Fibroblast of lung (primary cell): ENCODE measurements around the gene ERI3. TPM values are rescaled to one million over a fixed set of nuclear protein-coding genes. Genes with fewer than 3 reads are reported as not detected.

Experiments
- DNase-seq, 2 donors: peaks; one replicate each; pipeline versions ENCODE4 v3.0.0 to v3.0.0-alpha.2; 2010; ENCODE audit warnings: low read depth in 2 of 2
- H2AFZ ChIP-seq: 2 replicates; pipeline ENCODE4 v1.5.1; 2012; ENCODE audit warnings: low read length, control low read depth, inconsistent platforms
- H3K27ac ChIP-seq: 2 replicates; pipeline ENCODE4 v1.5.1; 2011; ENCODE audit warnings: low read length, control low read depth; ENCODE audit not compliant: insufficient read depth
- H3K27me3 ChIP-seq: 2 replicates; pipeline ENCODE4 v1.5.1; 2011; ENCODE audit warnings: mild to moderate bottlenecking, low read length; ENCODE audit not compliant: control insufficient read depth, insufficient read depth
- H3K36me3 ChIP-seq: 2 replicates; pipeline ENCODE4 v1.5.1; 2011; ENCODE audit warnings: low read length; ENCODE audit not compliant: control insufficient read depth, insufficient read depth
- H3K4me1 ChIP-seq: 2 replicates; pipeline ENCODE4 v1.5.1; 2011; ENCODE audit warnings: low read length; ENCODE audit not compliant: control insufficient read depth, insufficient read depth; ENCODE audit errors: extremely low read depth
- H3K4me2 ChIP-seq: 2 replicates; pipeline ENCODE4 v1.5.1; 2011; ENCODE audit warnings: low read length, control low read depth; ENCODE audit not compliant: insufficient read depth; ENCODE audit errors: extremely low read depth
- H3K4me3 ChIP-seq, 4 experiments: fragments of 200-600 bp in 1 of 4; sonication (generic) in 1 of 4; replicated peaks in 1 of 4; 2 replicates each; pipeline ENCODE4 v1.5.1; 2011 to 2016; ENCODE audit warnings: low read length in 4 of 4, low read depth in 3 of 4, mild to moderate bottlenecking in 3 of 4, control low read depth in 2 of 4, inconsistent platforms in 1 of 4, mixed read lengths in 1 of 4; ENCODE audit not compliant: insufficient read depth in 1 of 4; ENCODE audit errors: control extremely low read depth in 1 of 4
- H3K79me2 ChIP-seq: 2 replicates; pipeline ENCODE4 v1.5.1; 2012; ENCODE audit warnings: mild to moderate bottlenecking, low read length, inconsistent platforms; ENCODE audit not compliant: control insufficient read depth, insufficient read depth
- H3K9ac ChIP-seq: 2 replicates; pipeline ENCODE4 v1.5.1; 2011; ENCODE audit warnings: mild to moderate bottlenecking, low read length, control low read depth; ENCODE audit not compliant: insufficient read depth
- H3K9me3 ChIP-seq: 2 replicates; pipeline ENCODE4 v1.5.1; 2012; ENCODE audit warnings: low read depth, low read length; ENCODE audit not compliant: control insufficient read depth, insufficient read depth
- H4K20me1 ChIP-seq: 2 replicates; pipeline ENCODE4 v1.5.1; 2011; ENCODE audit warnings: low read length; ENCODE audit not compliant: control insufficient read depth, insufficient read depth; ENCODE audit errors: extremely low read depth
- EZH2 ChIP-seq: IDR thresholded peaks from 2 replicates; pipeline ENCODE4 v1.5.1; 2012; ENCODE audit warnings: low read length, control low read depth, mild to moderate bottlenecking; ENCODE audit errors: missing control alignments
- polyA plus RNA-seq, 2 donors: library from polyadenylated mRNA; depleted of rRNA in 1 of 2; stranded (reverse) in 1 of 2; unstranded in 1 of 2; fragments of >200 nt; gene quantifications; 2 replicates each; pipeline ENCODE4 v1.2.1, GENCODE V29; 2011 to 2012; ENCODE audit warnings: missing spikeins in 1 of 2
- total RNA-seq: library from RNA; depleted of rRNA; stranded (reverse); fragments of >200 nt; gene quantifications from 2 replicates; pipeline ENCODE4 v1.2.1, GENCODE V29; 2014
- TF ChIP-seq, protein P1 (sequence below), 2 donors: IDR thresholded peaks in 1 of 2; conservative IDR thresholded peaks in 1 of 2; 1 replicate in 1 of 2; 2 replicates in 1 of 2; pipeline ENCODE4 v1.5.1; 2011 to 2012; ENCODE audit warnings: low read length in 2 of 2, control low read depth in 1 of 2, inconsistent platforms in 1 of 2, low read depth in 1 of 2, mild to moderate bottlenecking in 1 of 2

The ERI3 gene
- total and polyA plus RNA-seq, 2 donors (not counting 1 experiment from before 2014, with no cell fraction given): 43.4 to 44.9 TPM

DNA sequence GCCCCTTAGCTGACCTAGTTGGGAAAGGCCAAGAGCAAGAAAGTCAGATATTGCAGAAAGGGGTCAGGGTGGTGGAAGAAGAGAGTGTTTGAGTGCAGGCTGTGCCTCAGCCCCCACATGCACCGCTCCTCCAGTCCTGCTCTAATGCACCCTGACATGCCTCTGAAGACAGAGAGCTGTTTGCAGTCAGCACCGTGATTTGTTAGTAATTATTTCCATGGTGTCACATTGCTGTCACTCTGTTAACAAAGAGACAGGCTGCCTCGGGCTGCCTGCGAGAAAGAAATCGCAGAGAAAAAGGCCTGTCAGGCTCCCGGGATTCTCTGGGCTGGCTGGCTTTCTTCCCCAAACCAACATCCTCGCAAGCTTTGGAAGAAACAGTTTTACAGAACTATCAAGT, 58.3 kb downstream of the ERI3 start:
- H3K27me3 ChIP-seq: no peaks in the 10 kb centered on the region
- no peak overlapping the region for H3K4me3 ChIP-seq
- H2AFZ ChIP-seq: no peak overlapping the region
- no peak for DNase-seq
- TF ChIP-seq, protein P1, sequence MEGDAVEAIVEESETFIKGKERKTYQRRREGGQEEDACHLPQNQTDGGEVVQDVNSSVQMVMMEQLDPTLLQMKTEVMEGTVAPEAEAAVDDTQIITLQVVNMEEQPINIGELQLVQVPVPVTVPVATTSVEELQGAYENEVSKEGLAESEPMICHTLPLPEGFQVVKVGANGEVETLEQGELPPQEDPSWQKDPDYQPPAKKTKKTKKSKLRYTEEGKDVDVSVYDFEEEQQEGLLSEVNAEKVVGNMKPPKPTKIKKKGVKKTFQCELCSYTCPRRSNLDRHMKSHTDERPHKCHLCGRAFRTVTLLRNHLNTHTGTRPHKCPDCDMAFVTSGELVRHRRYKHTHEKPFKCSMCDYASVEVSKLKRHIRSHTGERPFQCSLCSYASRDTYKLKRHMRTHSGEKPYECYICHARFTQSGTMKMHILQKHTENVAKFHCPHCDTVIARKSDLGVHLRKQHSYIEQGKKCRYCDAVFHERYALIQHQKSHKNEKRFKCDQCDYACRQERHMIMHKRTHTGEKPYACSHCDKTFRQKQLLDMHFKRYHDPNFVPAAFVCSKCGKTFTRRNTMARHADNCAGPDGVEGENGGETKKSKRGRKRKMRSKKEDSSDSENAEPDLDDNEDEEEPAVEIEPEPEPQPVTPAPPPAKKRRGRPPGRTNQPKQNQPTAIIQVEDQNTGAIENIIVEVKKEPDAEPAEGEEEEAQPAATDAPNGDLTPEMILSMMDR (conservative IDR thresholded peaks at IDR 0.05 in 1 of 2, IDR thresholded peaks at IDR 0.05 in 1 of 2; ENCODE audit: low read depth in 1 of 2, low read length in 2 of 2): no peak
- TF ChIP-seq EZH2: no peak
- H3K4me1 ChIP-seq: peaks cover 5% of the 10 kb centered on the region
- H3K4me2 ChIP-seq: no peak overlapping the region
- peaks cover 6% of the 10 kb centered on the region for H3K36me3 ChIP-seq
- H4K20me1 ChIP-seq: no peaks in the 10 kb centered on the region
- no peaks in the 10 kb centered on the region for H3K79me2 ChIP-seq
- no peak overlapping the region for H3K9ac ChIP-seq
- H3K9me3 ChIP-seq: no peaks in the 10 kb centered on the region
- no peak overlapping the region for H3K27ac ChIP-seq

DNA sequence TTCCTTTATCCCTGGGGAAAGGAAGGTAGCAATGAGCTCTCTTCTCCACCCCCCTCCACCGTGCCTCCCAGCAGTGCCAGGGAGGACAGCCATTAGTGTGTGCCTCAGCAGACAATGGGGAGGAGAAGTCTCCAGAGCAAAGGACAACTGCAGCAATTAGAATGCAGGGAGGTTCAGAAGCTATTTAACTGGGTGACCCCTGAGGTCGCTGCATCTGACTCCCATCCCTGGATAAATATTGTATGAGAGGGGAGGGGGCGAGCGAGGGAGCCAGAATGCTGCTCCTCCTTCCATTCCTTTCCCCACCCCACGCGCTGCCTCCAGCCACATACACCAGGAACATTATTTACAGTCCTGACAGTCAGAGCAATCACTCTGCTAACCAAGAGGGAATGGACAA, 59.0 kb downstream of the ERI3 start:
- Histone ChIP-seq H3K27ac (no peak overlapping the region), H3K27me3 (no peaks in the 10 kb centered on the region), H3K4me1 (peaks cover 5% of the 10 kb centered on the region), H3K79me2 (no peaks in the 10 kb centered on the region), H3K4me2 (no peak overlapping the region), H3K9me3 (no peaks in the 10 kb centered on the region), H3K36me3 (peaks cover 6% of the 10 kb centered on the region), H3K4me3 (no peak overlapping the region), H4K20me1 (no peaks in the 10 kb centered on the region), H3K9ac (no peak overlapping the region), H2AFZ (no peak overlapping the region)
- no peak for TF ChIP-seq EZH2
- TF ChIP-seq, protein P1 (conservative IDR thresholded peaks at IDR 0.05 in 1 of 2, IDR thresholded peaks at IDR 0.05 in 1 of 2; ENCODE audit: low read depth in 1 of 2, low read length in 2 of 2): no peak
- DNase-seq: no peak

DNA sequence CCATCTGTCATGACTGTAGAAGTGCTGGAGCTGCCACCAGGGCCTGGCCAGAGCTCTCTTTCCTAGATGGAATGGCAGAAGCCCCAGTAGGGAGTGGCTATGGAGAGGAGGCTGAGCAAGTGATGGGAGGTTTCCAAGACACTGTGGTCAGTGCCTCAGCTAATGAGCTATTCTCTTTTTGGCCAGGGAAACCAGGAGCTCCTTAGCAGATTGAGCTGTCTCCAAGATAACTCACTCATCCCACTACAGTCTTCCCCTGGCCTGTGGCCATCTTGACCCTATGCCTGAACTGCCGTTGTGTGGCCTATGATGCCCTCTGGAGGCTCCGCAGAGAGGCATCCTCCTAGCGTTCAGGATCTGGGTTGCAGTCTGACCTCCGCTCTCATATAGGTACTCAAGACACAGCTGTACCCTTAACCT, 60.5 kb downstream of the ERI3 start:
- Histone ChIP-seq H3K4me2 (no peak overlapping the region), H3K36me3 (peaks cover 6% of the 10 kb centered on the region), H3K27ac (no peak overlapping the region), H3K9ac (no peak overlapping the region), H4K20me1 (no peaks in the 10 kb centered on the region), H3K27me3 (no peaks in the 10 kb centered on the region), H2AFZ (no peak overlapping the region), H3K79me2 (no peaks in the 10 kb centered on the region), H3K4me3 (no peak overlapping the region), H3K4me1 (peaks cover 5% of the 10 kb centered on the region), H3K9me3 (no peaks in the 10 kb centered on the region)
- TF ChIP-seq, protein P1 (conservative IDR thresholded peaks at IDR 0.05 in 1 of 2, IDR thresholded peaks at IDR 0.05 in 1 of 2; ENCODE audit: low read depth in 1 of 2, low read length in 2 of 2): peak; percentile 43 to 44
- no peak for TF ChIP-seq EZH2
- peak; percentile 76 to 83 for DNase-seq
